HG02973 (cell line): ENCODE data around the gene CS.
"Not testable (repeated sequence)": the region's sequence is repeated elsewhere in the genome, so short reads cannot be mapped to it uniquely, and the experiment has no call there.

Source experiments
- ATAC-seq: cut with Tn5 transposase; IDR thresholded peaks from one replicate; pipeline ENCODE4 v1.9.1; 2021; ENCODE audit warnings: moderate library complexity; ENCODE audit not compliant: unreplicated experiment

CS gene

DNA sequence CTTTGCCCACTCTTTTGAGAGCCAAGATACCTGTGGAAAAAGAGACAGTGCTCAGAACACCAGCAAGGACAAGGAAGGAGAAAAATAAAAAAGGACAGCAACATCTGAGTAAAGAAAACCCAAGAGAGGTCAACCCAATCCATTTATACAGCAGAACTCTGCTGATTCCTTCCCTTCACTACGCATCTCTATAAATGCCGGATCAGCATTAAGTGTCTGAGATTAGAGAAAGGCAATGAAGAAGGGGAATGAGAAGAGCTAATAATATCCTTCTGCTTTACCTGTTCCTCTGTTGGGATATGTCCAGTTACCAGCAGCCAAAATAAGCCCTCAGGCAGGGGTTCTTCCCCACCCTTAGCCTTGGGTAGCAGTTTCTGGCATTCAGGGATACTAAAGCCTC is 17.6 kb downstream of the CS start:
- ATAC-seq: no peak

DNA sequence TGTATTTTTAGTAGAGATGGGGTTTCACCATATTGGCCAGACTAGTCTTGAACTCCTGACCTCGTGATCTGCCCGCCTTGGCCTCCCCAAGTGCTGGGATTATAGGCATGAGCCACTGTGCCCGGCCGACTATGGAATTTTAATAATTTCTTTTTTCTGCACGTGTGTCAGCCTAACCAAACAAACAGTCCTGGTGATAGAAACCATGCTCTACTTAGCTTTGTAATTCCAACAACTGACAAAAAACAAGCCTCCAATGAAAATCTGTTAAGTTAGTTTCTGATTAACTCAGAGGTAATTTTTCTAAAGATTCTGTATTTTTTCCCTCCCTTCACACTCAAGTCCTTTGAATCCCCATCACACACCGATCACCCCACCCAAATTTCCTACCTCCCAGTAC is 18.1 kb downstream of the CS start:
- no peak for ATAC-seq

DNA sequence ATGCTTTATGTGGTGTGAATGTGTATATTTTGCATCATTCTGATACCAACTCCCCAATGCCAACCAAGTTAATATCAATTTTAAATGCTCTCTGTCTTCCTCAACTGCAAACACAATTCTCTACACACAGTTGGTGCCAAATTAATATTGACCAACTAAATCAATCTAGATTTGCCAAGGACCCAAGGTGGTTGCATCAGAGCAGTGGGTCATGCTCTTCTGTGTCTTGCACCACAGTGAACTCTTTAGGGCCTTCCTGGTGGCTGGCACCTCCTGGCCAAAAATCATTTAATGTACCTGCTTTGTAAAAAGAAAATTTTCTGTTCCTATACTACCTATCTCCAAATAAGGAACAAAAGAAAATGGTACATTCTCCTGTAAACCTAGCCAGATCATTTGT is 19.3 kb downstream of the CS start:
- no peak for ATAC-seq

DNA sequence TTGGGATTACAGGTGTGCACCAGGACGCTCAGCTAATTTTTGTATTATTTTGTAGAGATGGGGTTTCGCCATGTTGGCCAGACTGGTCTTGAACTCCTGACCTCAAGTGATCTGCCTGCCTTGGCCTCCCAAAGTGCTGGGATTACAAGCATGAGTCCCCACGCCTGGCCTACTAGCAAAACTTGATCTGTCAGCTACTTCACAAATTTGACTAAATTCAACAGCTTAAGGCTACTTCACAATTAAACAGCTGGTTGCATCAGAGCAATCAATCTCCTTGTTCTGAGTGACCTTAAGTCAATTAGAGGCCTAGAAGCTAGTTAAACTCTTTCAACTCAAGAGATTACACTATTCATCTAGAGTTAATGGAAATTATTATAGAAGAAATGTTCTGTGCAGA is 21.2 kb downstream of the CS start:
- no peak for ATAC-seq

DNA sequence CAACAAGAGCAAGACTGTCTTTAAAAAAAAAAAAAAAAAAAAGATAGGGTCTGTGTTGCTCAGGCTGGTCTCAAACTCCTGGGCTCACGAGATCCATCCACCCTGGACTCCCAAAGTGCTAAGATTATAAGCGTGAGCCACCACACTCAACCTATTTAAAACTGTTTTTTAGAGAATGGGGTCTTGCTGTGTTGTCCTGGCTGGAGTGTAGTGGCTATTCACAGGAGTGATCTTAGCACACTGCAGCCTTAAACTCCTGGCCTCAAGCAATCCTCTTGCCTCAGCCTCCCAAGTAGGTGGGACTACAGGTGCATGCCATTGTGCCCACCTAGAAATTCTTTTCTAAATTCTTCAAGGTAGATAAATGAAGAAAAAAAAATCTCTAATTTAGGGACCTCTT is 25.8 kb downstream of the CS start:
- no peak for ATAC-seq

DNA sequence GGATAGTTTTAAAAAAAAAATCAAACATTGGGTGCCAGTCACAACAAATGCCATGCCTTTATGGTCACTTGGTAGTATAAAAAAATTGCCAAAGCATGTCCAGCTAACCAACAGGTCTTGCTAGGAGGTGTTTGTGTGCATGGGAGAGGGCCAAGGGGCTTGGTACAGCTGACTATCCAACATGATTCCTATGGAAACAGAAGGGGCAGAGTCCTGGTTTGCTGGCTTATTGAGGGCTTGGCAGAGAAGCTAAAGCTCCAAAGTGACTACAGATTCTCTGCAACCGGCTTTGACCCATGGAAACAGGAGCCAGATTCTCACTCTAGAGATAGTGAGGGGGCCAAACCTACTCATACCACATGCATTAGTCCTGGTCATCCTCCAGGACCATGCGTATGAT is 27.7 kb downstream of the CS start:
- ATAC-seq: not testable (repeated sequence)

DNA sequence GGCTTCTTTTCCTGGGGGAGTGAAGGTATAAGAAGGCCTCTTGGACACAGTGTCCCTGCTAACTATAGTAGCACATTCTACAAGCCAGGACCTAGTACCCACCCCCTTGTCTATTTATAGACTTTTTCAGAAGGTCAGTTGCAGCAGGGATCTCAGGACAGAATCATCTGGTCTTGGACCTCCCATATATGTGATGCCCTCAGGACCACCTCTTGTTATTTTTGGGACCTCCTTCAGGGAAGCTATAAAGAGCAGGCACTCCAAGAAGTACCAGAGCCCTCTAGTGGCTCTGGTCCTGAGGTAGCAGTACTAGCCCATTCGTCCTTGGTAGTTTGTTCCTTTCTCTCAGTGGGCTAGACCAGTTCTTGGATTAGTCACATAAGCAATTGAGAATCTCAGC is 29.1 kb downstream of the CS start:
- ATAC-seq: no peak

DNA sequence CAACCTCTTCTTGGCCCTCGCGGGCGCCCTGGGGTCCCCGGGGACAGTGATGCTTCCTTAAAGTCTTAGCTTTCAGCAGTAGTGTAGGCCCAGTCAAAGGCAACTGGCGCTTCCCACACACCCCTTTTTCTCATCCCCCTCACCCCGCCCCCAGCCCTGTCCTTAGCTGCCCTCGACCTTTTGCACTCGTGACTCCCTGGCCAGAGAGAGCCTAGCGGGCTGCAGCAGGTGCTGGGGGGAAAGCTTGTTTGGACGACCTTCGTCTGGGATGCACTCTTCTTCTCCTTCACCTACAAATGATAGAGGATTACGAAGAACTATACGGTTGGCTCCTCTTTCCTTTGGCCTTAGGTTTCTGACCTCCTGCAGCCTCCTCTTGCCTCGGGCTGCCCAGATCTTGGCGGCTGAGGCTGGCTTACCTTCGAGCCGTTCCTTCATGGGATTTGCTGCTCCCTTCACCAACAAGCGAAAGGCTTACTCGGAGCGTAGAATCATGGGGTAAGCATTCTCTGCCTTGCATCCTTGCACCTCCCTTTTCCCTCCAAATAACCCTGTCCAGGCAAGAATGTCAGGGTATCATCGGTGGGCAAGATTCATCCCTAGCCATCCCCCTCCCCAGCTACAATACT is 32.6 kb downstream of the CS start:
- no peak for ATAC-seq

DNA sequence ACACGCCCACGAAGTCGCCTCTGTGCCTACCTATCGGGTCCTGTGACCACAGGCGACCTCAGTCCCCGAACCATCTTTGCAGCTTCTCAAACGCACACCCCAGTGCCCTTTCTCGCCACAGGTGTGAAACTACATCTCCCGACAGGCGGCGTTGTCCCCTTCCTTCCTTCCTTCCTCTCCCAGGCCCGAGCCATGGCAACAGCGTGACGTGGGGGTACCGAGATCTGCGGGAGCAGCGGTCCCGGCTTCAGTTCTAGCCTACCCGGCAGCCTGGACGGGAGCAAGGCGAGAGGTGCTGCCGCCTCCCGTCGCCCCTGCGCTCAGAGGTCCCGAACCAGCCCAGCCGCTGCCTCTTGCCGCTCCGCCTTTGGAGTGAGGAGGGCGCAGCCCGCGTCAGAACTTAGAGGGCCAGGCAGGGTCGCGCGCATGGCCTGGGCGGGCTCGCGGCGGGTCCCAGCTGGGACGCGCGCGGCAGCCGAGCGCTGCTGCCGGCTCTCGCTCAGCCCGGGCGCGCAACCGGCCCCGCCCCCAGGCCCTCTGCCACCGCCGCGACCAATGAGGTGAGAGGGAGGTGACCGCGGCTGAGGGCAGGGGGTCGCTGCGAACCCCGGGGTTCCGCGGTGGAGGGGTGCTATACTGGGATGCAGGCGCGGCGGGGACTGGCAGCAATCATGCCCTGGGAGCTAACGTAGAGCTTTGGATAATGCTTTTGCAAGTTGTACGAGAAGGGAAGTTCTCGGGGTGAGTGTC is 33.3 kb downstream of the CS start, which contains the start of gene COQ10A:
Gene COQ10A (plus strand): TSS at position 250 of the 750 bp plus-strand sequence. CDS start 177 bp downstream, at position 427.
- peak; percentile 82 for ATAC-seq

DNA sequence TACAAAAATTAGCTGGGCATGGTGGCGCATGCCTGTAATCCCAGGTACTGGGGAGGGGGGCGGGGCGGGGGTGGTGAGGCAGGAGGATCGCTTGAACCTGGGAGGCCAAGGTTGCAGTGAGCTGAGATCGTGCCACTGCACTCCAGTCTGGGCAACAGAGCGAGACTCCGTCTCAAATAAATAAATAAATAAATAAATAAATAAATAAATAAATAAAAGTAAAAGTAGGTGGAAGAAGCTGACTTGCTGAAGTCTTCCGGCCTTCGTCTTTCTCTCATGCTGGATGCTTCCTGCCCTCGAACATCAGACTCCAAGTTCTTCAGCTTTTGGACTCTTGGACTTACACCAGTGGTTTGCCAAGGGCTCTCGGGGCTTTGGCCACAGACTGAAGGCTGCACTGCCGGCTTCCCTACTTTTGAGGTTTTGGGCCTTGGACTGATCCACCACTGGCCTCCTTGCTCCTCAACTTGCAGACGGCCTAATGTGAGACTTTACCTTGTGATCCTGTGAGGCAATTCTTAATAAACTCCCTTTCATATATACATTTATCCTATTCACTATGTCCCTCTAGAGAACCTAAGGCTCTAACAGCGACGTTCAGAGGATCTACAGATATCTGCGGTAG is 34.0 kb downstream of the CS start:
- ATAC-seq: not testable (repeated sequence)

DNA sequence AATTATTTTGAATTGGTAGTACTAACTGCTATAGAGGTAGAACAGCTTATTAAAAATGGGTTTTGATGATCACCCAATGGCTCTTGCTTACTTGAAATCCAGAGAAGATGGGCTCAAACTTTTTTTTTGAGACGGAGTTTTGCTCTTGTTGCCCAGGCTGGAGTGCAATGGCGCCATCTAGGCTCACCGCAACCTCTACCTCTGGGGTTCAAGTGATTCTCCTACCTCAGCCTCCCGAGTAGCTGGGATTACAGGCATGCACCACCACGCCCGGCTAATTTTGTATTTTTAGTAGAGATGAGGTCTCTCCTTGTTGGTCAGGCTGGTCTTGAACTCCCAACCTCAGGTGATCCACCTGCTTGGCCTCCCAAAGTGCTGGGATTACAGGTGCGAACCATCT is 37.2 kb downstream of the CS start:
- ATAC-seq: not testable (repeated sequence)

DNA sequence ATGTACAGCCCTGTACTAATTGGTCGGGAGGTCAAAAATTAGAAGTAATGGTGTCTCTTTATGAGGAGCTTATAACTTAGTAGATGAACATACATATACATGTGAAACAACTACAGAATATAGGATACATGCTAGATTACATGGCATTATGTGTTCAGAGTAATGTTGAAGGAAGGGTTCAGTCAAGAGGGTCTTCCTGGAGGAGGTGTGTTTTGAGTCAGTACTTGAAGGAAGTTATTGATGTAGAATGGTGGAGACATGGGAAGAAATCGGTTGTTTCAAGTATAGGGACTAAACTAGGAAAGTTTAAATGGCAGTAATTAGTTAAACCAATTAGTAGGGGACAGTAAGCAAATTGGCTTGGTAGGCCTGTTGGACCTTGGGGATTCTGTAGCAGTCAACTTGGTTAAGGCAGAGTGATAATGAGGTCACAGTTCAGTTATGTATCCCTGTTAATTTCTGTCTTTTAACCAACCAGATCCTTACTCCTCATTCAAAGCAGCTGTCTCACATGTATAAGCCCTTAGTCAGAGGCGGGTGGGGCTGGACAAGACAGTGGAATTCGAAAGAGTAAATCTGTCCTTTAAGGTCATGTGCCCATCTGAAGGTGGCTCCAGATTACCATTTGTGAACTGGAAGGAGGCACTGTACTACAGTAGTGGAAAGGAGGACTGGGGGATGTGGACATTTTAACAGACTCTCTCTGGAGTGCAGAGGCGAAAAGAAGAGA is 38.5 kb downstream of the CS start:
- ATAC-seq: no peak

DNA sequence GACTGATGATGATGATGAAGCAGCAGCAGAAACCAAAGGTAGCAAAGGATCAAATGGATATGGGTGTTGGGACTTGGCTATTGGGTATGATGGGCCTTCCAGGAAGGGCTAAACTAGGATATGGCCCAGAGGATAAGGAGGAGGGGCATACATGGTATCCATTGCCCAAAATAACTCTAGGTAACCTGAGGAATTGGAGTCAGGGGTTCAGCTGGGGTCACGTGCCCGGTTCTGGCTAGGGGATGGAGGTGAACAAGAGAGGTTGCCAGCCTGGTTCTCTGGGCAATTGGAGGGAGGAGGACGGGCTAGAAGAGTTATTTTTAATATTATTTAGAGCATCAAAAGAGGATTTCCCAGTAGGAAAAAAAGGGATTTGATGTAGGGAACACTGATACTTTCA is 39.2 kb downstream of the CS start:
- ATAC-seq: no peak

DNA sequence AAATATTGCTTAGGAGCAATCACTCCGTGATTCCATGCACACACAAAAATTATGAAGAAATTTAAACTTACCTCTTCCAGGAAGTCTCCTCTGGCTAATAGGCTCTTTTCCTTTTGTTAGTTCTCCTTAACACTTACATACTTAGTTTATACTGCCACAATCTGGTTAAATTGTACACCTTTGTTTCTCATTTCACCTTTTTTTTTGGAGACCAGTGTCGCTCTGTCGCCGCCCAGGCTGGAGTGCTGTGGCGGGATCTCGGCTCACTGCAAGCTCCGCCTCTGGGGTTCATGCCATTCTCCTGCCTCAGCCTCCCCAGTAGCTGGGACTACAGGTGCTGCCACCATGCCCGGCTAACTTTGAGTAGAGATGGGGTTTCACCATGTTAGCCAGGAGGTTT is 39.8 kb downstream of the CS start:
- ATAC-seq: no peak

DNA sequence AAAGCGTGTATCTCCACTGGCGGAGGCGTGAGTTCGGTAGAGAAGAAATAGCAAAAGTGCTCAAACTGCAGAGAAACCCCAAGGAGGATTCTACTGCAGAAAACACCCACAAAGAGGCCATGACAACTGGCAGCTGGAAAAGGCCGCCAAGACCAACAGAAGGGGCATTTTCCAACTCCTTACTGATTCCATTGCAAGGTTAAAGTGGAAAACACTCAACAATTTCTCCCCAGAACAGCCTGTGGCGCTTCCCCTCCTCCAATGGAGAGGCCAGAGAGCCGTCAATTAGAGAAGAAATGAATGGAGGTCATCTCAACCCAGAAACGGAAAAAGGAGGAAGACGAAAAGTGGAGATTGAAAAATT is 41.3 kb downstream of the CS start:
- ATAC-seq: no peak

DNA sequence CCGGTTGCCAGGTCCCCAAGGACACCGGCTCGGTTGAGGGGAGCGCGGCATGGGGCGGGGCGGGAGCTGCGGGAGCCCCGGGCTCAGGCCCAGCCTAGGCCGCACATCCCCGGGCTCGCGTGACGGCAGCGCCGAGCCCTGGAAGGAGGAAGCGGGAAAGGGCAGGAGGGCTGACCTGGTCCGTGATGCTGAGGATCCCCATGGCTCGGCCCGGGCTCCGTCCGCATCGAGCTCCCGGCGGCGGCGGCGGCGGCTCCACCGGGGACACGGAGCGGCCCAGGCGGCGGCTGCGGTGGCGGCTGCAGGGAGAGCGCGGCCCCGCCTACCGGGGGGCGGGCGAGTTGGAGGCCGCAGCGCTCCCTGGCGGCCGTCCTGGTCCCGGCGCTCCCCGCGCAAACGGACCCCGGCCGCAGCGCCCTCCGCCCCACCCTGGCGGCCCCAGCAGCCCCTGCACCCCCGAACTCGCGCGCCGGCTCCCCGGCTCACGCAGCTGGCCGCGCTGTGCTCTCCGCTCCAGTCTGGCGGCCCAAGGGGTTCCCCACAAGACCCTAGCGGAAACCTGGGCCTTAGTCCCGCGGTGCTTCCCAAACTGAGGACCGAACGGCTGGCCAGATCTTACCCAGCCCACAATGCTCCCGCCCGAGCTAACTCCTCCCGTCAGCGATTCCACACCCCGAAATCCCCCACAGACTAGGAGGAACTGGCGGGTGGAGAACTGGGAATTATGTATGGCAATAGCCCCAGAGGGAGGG is 41.9 kb downstream of the CS start, which contains the start of gene ANKRD52:
Gene ANKRD52 (minus strand): TSS at position 317 of the 752 bp plus-strand sequence. CDS start 115 bp downstream, at position 202.
- ATAC-seq: peak; percentile 82

DNA sequence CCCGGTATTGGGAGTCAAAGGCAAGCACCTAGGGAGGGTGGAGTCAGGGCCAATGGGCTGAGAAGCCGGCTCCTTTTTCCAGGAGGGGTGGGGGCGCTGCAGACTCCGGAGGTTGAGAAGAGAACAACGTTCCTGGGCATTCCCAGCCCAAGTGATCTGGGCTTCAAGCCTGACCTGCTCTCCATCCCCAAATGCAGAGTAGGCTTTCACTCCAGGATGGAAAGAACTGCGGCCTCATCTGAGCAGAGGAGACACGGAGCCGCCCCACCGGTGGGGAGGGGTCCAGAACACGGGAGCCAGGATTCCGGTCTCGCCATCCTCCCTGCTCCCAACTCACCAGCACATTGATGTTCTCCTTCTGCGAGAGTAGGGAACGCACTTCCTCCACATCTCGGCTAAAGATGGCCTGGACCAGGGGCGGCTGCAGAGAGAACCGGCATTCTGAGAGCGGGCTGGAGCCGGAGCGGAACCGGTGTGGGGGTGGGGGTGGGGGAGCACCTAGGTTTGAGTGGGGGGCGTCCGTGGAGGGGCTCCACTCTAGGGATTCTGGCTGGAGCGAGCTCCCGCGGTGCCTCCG is 42.6 kb downstream of the CS start:
- ATAC-seq: peak; percentile 21

DNA sequence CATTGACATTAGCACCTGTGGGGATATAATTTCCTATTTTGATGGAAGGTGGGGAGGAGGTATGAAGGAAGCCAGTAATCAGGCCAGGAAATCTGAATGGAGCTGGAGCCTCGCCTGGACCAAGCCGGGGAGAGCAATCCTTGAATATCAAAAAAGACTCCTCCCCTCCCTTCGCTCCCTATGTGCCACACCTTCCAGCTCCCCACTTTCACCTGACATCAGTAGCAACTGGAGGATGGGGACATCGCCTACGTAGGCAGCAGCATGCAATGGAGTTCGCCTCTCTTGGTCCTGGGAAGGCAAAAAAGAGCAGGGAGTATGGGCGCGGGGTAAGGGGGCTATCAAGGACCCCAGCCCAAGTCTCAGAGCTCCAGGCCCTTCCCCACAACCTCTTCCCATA is 43.1 kb downstream of the CS start:
- ATAC-seq: no peak

DNA sequence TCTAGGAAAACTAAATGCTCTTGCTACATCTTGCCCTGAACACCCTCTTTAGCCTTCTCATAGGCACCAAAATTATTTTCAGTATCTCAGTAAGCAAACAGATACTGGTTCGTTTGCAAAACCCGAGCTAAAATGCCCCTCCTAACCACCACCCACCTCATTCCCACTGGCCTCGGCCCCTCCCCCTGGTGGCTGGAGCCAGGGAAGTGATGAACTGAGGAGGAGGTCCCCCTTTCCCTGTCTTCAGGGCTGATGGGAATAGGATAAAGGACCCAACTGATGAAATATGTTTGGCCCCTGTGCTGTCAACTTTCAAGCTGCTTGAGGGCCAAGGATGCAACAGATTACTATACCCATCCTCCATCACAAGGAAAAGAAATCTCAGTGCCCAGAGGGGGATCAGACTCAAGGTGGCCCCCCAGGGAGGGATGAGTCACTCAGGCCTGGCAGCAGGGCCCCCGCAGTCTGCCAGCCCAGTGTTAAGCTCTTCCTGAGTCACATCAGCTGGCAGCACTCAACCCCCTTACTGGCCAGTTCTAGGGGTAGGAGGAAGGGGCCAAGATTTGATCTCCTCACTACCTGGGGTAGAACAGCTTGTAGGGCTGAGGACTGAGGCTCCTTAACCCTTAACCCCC is 43.7 kb downstream of the CS start:
- ATAC-seq: no peak

DNA sequence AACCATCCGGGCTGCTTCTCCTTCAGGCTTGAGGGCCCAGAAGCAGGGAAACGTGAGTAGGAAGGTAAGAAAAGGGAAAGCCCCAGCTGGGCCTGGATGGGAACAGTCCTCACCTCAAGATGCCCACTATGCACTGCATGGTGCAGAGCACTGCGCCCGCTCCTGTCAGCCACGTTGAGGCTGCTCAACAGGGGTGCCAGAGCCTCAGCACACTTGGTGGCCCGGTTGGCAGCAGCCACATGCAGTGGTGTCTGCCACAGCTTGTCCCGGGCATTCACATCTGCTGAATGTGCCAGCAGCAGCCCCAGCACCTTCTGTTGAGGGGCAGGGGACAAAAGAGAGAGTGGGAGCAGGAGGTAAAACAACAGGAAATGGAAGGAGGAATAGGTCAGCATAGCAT is 44.5 kb downstream of the CS start:
- no peak for ATAC-seq
